B cell (primary cell): ENCODE results near the gene ITPKB. TPM values are rescaled to one million over a fixed set of nuclear protein-coding genes. Genes with fewer than 3 reads are reported as not detected.

Experiments used
- ATAC-seq: fragments of 200-7000 bp; cut with Tn5 transposase; one replicate; pipeline ENCODE4 v1.10.0; 2021; ENCODE audit warnings: low read depth, mild to moderate bottlenecking, moderate number of reproducible peaks, moderate library complexity
- CTCF ChIA-PET: fragments of 350-600 bp; sonication (Branson Sonifier 250); formaldehyde crosslinking; loops from one replicate; lab custom pipeline; 2021; ENCODE audit warnings: antibody characterized with exemption, inconsistent platforms; lab: Charles Lee
- POLR2A ChIA-PET: fragments of 350-600 bp; sonication (Branson Sonifier 250); formaldehyde crosslinking; loops from one replicate; lab custom pipeline; 2021; ENCODE audit warnings: antibody characterized with exemption; lab: Charles Lee
- DNase-seq: peaks from one replicate; pipeline ENCODE4 v3.0.0; 2013
- H2AFZ ChIP-seq: 2 replicates; pipeline ENCODE4 v1.6.1; 2012; ENCODE audit warnings: mild to moderate bottlenecking, low read depth, low read length; ENCODE audit not compliant: insufficient read depth, poor library complexity, severe bottlenecking
- H3K27ac ChIP-seq, 2 donors: 1 replicate in 1 of 2; 2 replicates in 1 of 2; pipeline ENCODE4 v1.5.1; 2012 to 2013; ENCODE audit warnings: low read length in 2 of 2, mild to moderate bottlenecking in 2 of 2, moderate library complexity in 1 of 2
- H3K27me3 ChIP-seq, 4 experiments: fragments of 200-600 bp in 1 of 4; sonication (generic) in 1 of 4; replicated peaks in 1 of 4; 1 replicate in 2 of 4; 2 replicates in 2 of 4; pipeline versions ENCODE4 v1.6.1 to v1.7.0; 2013 to 2016; ENCODE audit warnings: low read length in 3 of 4, mild to moderate bottlenecking in 2 of 4, mixed read lengths in 1 of 4, moderate library complexity in 1 of 4; ENCODE audit not compliant: insufficient read depth in 4 of 4, control insufficient read depth in 3 of 4; ENCODE audit errors: control extremely low read depth in 1 of 4
- H3K36me3 ChIP-seq, 2 experiments: replicated peaks in 1 of 2; 1 replicate in 1 of 2; 2 replicates in 1 of 2; pipeline versions ENCODE4 v1.6.1 to v1.7.1; 2013; ENCODE audit warnings: low read length in 1 of 2; ENCODE audit not compliant: insufficient read depth in 2 of 2, control insufficient read depth in 1 of 2; ENCODE audit errors: control extremely low read depth in 1 of 2, extremely low read depth in 1 of 2
- H3K4me1 ChIP-seq, 2 donors: fragments of 200-600 bp in 1 of 2; sonication (generic) in 1 of 2; 1 replicate in 1 of 2; 2 replicates in 1 of 2; pipeline versions ENCODE4 v1.5.1 to v1.6.1; 2013 to 2017; ENCODE audit warnings: low read length in 2 of 2; ENCODE audit not compliant: control insufficient read depth in 2 of 2, insufficient read depth in 2 of 2
- H3K4me2 ChIP-seq: replicated peaks from 2 replicates; pipeline ENCODE3; 2012; ENCODE audit warnings: mild to moderate bottlenecking, low read depth, low read length; ENCODE audit not compliant: poor library complexity, severe bottlenecking
- H3K4me3 ChIP-seq, 5 experiments: fragments of 200-600 bp in 1 of 5; sonication (generic) in 1 of 5; 1 replicate in 3 of 5; 2 replicates in 2 of 5; pipeline versions ENCODE4 v1.5.1 to v1.7.0; 2011 to 2016; ENCODE audit warnings: low read length in 4 of 5, mild to moderate bottlenecking in 4 of 5, low read depth in 2 of 5, control low read depth in 1 of 5, moderate library complexity in 1 of 5; ENCODE audit not compliant: insufficient read depth in 1 of 5; ENCODE audit errors: control extremely low read depth in 1 of 5, extremely low read depth in 1 of 5
- H3K79me2 ChIP-seq: fragments of 200-600 bp; sonication (generic); one replicate; pipeline ENCODE4 v1.6.0; 2016; ENCODE audit warnings: low read length; ENCODE audit not compliant: control insufficient read depth, insufficient read depth
- H3K9ac ChIP-seq: fragments of 200-600 bp; sonication (generic); 2 replicates; pipeline ENCODE4 v1.6.1; 2017; ENCODE audit warnings: mild to moderate bottlenecking, low read length, moderate library complexity
- H3K9me3 ChIP-seq, 3 donors: one replicate each; pipeline versions ENCODE4 v1.6.1 to v1.7.1; 2013; ENCODE audit warnings: low read length in 2 of 3; ENCODE audit not compliant: control insufficient read depth in 2 of 3, insufficient read depth in 1 of 3; ENCODE audit errors: control extremely low read depth in 1 of 3
- H4K20me1 ChIP-seq: 2 replicates; pipeline ENCODE4 v1.6.0; 2012; ENCODE audit warnings: mild to moderate bottlenecking, low read length; ENCODE audit not compliant: insufficient read depth, control insufficient read depth, poor library complexity, severe bottlenecking
- H3K27ac Mint-ChIP-seq: one replicate; pipeline ENCODE4 v1.8.0; 2021; ENCODE audit warnings: mixed read lengths
- H3K27me3 Mint-ChIP-seq: one replicate; pipeline ENCODE4 v1.8.0; 2021; ENCODE audit warnings: mixed read lengths
- H3K4me1 Mint-ChIP-seq: one replicate; pipeline ENCODE4 v1.8.0; 2021; ENCODE audit warnings: mixed read lengths
- H3K4me3 Mint-ChIP-seq: one replicate; pipeline ENCODE4 v1.8.0; 2021; ENCODE audit warnings: mixed read lengths
- H3K9me3 Mint-ChIP-seq: one replicate; pipeline ENCODE4 v1.8.0; 2022; ENCODE audit warnings: mixed read lengths; ENCODE audit not compliant: insufficient read depth
- CTCF ChIP-seq: fragments of 200-600 bp; IDR thresholded peaks from one replicate; pipeline ENCODE4 v1.8.0; 2022; ENCODE audit warnings: antibody characterized with exemption, mild to moderate bottlenecking
- EZH2 ChIP-seq: IDR thresholded peaks from 2 replicates; pipeline ENCODE4 v1.6.1; 2012; ENCODE audit warnings: borderline replicate concordance, low read depth, mild to moderate bottlenecking, moderate library complexity, low read length; ENCODE audit not compliant: insufficient read depth, poor library complexity, severe bottlenecking
- WGBS: methylation state at CpG from one replicate; pipeline ENCODE4 v1.1.5; 2013; ENCODE audit warnings: missing lambda C conversion rate; ENCODE audit not compliant: insufficient coverage; 5-methylcytosine and 5-hydroxymethylcytosine counted together
- intact Hi-C: fragments of 100-400 bp; cut with micrococcal nuclease; formaldehyde crosslinking; loops from one replicate; pipeline ENCODE4 v1.10.0; 2022
- polyA plus RNA-seq: library from polyadenylated mRNA; depleted of rRNA; stranded (reverse); fragments of >200 nt; gene quantifications from 2 replicates; pipeline ENCODE4 v1.2.3, GENCODE V29; 2012
- total RNA-seq, 2 donors: library from RNA; stranded (reverse); fragments of 120-200 nt in 1 of 2; gene quantifications; 1 replicate in 1 of 2; 2 replicates in 1 of 2; pipeline versions ENCODE4 v1.2.3 to v1.2.4, GENCODE V29; 2013 to 2022

Gene ITPKB
- total and polyA plus RNA-seq, 2 donors (not counting 1 experiment from before 2014, with no cell fraction given): 21.8 to 93.5 TPM

GRCh38 chr1:226635456-226635941, 103.6 kb downstream of the ITPKB start:
- Histone ChIP-seq H3K4me2 (peak overlapping the region; percentile 22), H3K9me3 (no peaks in the 10 kb centered on the region), H3K27me3 (no peaks in the 10 kb centered on the region), H2AFZ (no peak overlapping the region), H3K79me2 (no peaks in the 10 kb centered on the region), H3K36me3 (peaks cover 0 to 57% of the 10 kb centered on the region in 2 experiments), H3K9ac (no peak overlapping the region), H3K4me3 (no peak overlapping the region), H3K4me1 (peaks cover 43 to 71% of the 10 kb centered on the region in 2 donors), H4K20me1 (peaks cover 8% of the 10 kb centered on the region), H3K27ac (peak overlapping the region in 1 of 2 donors; percentile 39)
- 82% methylated on average over 11 of the region's 11 CpGs for WGBS
- TF ChIP-seq CTCF: no peak
- no peak for TF ChIP-seq EZH2
- POLR2A ChIA-PET: no interaction called here
- peak; percentile 19 for DNase-seq
- Mint-ChIP-seq H3K9me3 (no peaks in the 10 kb centered on the region), H3K4me1 (peaks cover 68% of the 10 kb centered on the region), H3K27ac (peak overlapping the region; percentile 86), H3K27me3 (no peaks in the 10 kb centered on the region), H3K4me3 (peak overlapping the region; percentile 32)
- ATAC-seq: no peak
- intact Hi-C loops: loop anchor here (2.0 kb wide), 1 partner anchor 41 kb away; no protein-coding TSS in a partner anchor
- CTCF ChIA-PET: interaction anchor here (0.8 to 16.3 kb wide), 18 partner anchors 9 to 191 kb away, joined by 3 to 278 read pairs (median 4); no protein-coding TSS in a partner anchor

- Histone ChIP-seq H3K9me3 (no peaks in the 10 kb centered on the region), H3K4me3 (no peak overlapping the region), H3K36me3 (peaks cover 0 to 55% of the 10 kb centered on the region in 2 experiments), H3K27ac (peak overlapping the region in 1 of 2 donors; percentile 21), H3K27me3 (no peaks in the 10 kb centered on the region), H2AFZ (no peak overlapping the region), H3K9ac (no peak overlapping the region), H3K4me2 (peak overlapping the region; percentile 56), H3K4me1 (peaks cover 37 to 64% of the 10 kb centered on the region in 2 donors), H3K79me2 (no peaks in the 10 kb centered on the region), H4K20me1 (peaks cover 3% of the 10 kb centered on the region)
- ChIA-PET POLR2A (interaction anchor here (0.6 to 2.5 kb wide), 2 partner anchors 53 to 98 kb away, joined by 3 to 8 read pairs; no protein-coding TSS in a partner anchor), CTCF (interaction anchor here (1.0 to 16.3 kb wide), 24 partner anchors 8 to 213 kb away, joined by 3 to 278 read pairs (median 8); no protein-coding TSS in a partner anchor)
- H3K9me3 Mint-ChIP-seq: no peaks in the 10 kb centered on the region
- DNase-seq: no peak
- ATAC-seq: no peak
- TF ChIP-seq EZH2 (no peak), CTCF (no peak)
- H3K4me3 Mint-ChIP-seq: peak overlapping the region; percentile 32
- H3K27me3 Mint-ChIP-seq: no peaks in the 10 kb centered on the region
- peaks cover 62% of the 10 kb centered on the region for H3K4me1 Mint-ChIP-seq
- intact Hi-C loops: loop anchor here (1.0 to 5.0 kb wide), 6 partner anchors 9 to 1103 kb away; partner anchors contain the start of genes JMJD4 and SNAP47
- H3K27ac Mint-ChIP-seq: peak overlapping the region; percentile 86
- 97% methylated on average over 19 of the region's 22 CpGs for WGBS
Measured at GRCh38 chr1:226634611-226635246, 104.4 kb downstream of the ITPKB start.
